NCI-H2196 (cell line): Measurements from ENCODE around the gene CUBN.

Experiments
- DNase-seq: peaks from one replicate; lab custom pipeline; 2025; ENCODE audit not compliant: unreplicated experiment; lab: John Stamatoyannopoulos, UW

Gene CUBN

DNA sequence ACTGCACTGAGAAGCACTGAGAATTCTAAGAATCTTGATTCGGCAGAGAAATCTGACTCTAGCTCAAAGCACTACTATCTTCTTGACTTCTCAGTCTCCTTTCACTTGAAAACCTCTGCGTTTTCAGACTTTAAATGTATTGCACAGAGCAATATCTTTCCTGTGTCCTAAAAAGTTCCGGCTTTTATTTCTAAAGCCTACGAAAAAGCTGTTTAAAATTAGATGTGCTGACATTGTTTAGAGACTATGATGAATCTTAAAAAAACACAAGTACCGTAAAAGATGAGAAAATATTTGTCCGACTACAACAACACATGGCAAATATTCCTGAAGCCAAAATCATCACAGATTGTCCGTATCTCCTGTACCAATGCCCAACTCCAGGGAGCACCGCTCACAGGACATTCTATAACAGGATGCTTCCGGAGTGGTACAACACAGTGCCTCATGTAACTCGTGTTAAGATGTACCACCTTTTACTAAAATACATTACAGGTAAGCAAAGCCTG is 136.9 kb downstream of the CUBN start:
- no peak for DNase-seq

DNA sequence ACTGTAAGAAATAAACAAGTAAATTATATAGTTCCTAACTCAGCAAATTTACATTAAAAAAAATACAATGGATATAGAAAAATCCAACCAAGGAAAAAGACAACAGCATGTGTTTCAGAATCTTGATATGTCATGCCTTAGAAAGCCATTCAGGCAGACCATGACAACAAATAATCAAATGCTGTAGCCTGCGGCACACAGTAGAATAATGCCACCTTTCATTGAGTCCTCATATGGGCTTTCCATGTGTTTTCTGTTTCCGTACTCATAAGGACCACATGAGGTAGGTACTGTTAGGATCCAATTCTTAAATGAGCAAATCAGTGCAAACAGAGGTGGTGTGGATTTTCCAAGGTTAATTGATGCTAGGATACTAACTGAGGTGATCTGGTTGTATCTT is 138.6 kb downstream of the CUBN start:
- no peak for DNase-seq

DNA sequence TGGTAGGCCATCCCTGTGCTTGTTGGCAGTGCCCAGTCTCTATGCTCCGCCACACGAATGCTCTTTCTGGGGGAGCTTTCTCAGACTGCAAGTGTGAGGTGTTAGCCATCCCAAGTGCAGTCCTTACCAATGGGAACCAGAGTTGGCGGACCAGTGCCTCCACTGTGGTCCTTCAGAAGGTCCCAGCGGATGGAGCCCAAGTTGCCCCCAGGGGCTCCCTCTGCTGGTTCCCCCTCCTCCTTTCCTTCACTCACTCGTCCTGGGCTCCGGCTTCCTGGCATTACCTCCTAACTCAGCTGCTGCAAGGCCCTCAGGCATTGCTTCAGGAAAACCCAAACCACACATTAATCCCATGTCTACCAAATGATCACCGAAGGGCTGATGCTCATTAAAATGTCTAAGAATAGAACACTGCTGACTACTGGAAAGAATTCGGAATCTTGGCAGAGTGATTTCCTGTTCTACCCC is 139.8 kb downstream of the CUBN start:
- DNase-seq: no peak

DNA sequence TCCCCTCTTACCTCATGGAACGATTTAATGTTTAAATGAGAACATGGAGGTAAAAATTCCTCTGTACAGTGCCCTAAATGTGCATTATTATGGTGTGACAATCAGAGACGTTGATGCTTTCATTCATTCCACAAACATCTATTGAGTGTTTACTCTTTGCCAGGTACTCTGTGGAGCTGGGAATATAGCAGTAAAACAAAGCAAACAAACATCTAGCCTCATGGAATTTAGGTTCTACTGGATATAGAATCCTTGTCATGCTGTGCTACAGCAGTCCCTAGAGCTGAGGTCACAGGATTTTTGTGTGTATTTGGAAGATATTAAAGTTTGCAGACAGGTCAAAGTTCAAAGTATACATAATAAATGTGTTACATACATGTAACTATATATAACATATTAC is 140.7 kb downstream of the CUBN start:
- no peak for DNase-seq

DNA sequence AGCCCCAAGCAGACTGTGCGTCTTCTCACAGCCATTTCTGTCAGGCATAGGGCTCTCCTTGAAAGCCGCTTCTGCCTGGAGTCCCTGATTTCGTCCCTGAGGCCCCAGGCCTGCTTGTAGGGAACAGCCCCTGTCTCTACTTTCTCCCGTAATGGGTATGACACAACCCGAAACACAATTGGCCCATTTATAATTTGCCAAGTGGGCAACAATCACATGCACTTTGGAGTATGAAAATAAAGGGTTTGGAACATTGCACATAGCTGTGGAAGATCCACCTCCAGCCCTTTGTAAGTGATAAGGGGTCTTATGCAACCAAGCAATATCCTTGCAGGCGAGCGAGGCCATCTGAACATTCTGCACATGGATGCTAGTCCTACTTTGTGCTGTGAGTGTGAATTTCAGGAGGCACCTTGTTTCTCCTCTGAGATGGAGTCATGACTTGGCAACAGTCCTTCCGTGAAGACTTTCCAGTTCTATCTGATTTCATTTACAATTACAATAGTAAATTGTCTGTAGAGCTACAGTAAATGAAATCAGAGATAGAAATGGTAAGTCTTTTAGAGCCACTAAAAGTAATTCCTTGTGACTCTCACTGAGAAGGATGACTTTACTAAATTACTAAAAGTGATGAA is 141.5 kb downstream of the CUBN start:
- DNase-seq: no peak

DNA sequence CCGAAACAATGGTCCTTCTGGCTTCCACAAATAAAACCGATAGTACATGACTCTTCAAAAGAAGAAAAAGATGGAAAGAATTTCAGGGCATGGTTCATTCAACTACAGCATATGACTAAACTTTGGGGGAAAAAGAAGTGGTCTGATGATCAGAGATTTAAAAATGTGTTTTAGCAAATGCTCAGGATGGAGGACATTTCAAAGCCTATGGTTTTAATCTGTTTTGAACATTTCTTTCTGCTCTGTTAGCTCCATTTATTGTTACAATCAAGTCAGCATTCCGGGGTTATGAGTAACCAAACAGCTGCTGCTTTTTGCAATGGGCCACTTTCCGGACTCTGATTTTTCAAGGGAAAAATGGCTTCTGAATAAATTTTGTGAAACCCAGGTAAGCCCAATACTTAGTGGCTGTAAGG is 142.4 kb downstream of the CUBN start:
- DNase-seq: no peak

DNA sequence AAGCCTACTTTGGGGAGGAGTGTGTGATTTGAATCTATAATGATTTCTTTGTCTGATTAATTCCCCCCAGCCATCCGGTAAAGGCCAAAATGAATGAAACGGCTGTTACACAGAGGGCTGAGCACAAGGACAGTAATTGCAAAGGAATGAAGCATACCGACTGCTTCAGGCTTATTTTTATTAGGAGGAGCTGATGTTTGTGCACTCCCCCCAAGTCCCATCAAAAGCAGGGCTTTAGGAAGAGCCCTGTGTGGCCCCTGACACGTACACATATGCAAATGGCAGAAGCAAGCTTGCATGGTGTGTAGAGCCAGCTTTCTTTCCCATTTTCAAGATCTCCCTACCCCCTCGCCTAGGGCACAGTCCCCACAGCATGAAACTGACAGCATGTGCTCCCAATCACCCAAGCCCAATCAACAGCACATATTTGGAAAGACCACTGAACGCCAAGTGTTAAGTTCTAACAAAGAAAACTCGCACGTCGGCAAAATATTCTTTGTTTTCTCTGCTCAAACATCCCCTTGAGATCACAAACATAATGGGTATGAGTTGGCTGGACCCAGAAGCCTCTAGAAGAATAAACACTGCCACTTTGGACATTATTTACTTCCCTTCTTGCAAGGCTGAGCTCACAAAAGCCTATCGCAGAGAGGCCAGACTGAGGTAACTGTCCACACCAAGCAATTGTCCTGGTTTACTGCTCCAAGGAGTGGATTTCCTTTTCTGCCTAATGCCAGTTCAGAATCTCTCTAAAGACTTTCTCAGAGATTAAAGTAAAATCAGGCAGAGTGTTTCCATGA is 143.0 kb downstream of the CUBN start:
- no peak for DNase-seq

DNA sequence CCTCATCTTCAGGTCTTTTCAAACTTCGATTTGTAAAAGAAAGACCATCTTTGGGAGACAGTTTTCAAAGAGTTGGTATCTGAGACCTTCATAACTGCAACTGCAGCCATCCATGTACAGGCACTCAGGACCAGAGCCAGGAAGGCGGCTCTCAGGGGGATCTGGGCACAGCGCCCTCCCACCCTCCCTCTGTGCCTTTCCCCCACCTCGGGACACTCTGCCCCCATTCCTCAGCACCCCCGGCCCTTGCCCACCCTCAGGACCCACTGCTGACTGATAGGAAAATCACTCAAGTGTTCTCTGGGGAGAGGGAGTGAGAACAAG is 143.6 kb downstream of the CUBN start:
- no peak for DNase-seq

DNA sequence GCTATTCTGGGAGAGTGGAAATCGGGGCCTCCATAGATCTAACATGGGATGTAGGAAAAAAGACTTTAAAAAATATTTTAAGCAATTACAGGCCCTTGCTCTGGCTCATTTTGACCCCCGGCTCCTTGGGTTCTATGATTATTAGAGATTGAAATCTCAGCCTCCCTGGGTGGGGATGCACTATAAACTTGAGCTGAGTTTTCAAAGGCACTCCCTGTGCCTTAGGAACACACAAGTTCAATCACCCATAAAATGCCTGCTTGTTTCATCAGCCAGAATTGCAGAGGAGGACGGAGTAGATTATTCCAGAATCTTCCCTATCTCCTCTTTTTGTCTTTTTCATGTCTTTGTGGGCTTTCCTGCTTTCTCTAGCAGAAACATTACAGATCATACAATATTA is 145.4 kb downstream of the CUBN start:
- no peak for DNase-seq

DNA sequence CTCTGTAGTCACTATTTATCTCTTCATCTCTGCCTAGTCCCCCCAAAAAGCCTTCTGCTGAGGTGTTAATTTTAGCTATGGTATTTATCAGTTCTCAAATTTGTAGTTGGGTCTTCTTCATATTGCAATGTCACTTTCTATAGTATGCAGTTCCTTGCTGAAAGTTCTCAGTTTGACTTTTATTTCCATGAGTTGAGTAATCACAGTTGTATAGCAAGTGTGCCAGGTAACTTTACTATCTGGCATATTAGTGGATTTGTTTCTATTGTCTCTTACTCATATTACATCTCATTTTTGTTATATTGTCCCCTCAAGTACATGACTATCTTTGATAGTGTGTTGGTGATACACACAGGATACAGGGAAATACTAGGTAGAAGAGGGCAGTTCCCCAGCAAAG is 152.8 kb downstream of the CUBN start:
- DNase-seq: no peak

DNA sequence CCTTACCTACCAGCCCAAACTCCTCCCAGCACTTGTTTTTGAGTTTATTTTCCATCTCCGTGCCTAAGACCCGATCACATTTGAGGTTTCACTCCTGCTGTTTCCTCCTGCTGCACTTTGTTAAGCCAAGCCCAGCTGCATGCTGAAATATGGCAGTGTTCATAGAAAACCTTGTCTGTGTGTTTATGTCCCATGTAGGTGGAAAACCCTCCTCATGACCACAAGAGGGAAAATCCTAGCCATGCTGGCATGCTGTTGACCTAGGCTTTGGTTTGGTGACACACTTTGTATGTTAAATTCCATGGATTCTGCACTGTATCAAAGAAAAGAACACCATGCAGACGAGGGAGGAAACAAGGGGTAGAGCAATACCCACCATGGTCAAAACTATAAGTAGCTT is 154.4 kb downstream of the CUBN start:
- no peak for DNase-seq

DNA sequence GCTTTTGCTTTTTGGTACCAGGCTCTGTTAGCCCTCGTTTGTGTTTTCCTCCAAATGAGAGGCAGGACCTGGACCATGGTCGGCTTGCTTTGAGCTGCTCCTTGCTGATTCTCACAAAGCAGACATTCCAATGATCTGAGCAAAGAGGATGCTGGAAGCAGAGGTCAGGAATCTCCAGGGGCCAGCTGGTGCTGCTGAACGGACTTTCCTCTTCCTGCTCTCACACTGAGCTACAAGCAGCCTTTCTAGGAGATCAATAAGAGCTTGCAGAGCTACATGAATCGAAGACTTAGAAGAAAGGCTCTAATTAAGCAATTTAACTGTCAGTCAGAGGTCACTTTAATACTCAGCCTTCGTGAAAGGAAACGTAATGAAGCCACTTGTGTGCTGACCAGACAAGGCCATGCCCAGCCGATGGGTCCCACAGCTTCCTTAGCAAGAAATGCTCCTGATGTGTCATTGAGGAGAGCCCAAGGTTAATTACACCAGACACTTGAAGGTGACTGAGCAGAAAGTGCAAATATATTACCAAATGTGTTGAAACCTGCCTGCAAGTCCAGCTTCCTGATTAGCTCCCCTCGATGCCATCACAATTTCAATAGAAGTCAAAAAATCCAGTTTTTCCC is 161.1 kb downstream of the CUBN start:
- no peak for DNase-seq

DNA sequence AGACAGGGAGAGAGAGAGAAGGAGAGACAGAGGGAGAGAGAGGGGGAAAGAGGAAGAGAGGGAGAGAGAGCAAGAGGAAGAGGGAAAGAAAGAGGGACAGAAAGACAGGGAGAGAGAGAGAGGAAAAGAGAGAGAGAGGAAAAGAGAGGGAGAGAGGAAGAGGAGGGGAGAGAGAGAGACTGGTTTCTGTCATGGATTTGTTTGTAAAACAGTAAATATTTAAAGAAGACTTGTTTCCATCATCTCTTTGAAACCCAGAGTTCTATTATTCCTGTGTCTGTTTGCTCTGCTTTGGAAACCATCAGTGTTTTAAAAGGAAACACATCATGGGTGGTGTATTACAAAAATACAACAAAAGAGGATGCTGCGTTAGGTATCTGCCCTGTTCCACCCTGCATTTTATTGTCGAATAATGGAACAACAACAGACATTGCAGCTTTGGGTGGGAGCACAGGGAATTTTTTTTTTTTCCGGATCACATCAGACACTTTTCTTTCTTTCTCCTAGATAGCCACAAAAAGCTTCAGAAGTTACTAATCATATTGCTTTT is 161.7 kb downstream of the CUBN start:
- no peak for DNase-seq

DNA sequence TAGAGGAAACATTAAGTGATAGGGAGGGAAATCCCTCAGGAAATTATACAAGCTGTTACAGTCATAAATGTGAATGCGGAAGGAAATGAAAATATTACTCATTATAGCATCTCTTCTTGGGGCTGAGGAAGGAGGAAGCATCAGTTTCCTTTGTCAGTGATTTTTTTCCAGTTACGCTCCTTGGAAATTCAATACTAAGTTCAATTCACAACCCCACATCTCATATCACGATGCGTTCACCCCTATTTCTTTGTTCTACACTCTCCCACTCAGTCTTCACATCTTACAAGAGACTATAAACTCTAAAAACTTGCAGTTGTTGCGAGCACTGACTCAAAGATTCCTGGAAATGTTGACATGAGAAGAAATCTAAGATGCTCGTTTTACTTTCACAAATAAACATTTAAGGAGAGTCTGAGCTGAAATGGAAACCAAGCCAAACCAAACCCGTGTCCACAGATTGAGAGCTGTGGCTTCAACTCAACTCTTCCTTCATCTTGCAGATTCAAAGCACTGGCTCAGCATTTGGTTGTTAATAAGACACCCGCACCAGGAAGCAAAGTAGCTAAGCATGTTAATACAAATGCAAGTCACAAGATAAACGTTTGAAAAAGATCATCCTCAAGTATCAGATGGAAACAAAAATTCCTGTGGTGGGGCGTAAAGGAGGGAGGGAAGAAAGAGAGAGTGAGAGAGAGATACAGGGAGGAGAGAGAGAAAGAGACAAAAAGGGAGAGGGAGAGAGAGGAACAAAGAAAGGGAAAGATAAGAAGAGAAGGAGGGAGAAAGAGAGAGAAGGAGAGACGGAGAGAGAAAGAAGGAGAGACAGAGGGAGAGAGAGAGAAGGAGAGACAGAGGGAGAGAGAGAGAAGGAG is 162.4 kb downstream of the CUBN start:
- DNase-seq: no peak

DNA sequence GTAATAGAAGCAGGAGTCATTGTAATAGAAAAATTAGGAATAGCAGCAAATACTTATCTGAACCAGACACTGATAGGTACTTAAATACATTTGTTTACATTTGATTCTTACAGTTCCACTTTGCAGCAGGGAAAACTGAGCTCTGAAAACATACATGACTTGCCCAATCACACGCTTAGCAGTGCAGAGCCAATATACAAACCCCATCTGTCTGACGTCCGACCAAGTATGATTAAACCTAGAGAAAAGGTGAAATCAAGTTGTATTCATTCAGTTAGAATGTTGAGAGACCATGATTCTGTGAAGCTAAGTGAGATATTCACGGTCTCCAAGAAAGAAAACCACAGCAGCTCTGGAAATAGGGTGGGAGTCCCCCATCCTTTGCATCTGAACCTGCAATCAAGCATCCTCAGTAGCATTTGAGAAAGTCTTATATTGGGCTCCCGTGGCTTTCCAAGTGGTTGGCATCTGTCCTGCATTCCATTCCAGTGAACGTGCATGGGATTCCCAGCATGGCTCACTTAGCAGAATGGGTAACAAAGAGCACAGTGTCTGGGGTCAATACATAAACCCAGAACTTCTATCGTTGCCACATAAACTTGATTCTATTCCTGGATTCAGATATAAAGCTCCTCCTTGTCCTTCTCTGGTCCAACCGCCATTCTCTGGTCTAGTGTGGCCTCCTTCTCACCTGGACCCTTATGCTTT is 163.7 kb downstream of the CUBN start:
- DNase-seq: no peak

DNA sequence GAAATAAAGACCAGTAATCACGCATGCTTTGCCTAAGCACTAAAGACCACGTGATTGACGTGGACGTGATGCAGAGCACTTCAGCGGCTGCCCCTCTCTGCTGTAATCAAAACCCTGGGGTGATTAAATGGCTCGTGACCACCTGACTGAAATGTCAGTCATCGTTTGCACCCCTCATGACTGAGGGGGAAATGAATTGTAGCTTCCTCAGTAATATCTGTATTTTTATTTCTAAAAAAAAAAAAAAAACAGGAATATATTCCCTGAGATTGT is 164.3 kb downstream of the CUBN start:
- no peak for DNase-seq

DNA sequence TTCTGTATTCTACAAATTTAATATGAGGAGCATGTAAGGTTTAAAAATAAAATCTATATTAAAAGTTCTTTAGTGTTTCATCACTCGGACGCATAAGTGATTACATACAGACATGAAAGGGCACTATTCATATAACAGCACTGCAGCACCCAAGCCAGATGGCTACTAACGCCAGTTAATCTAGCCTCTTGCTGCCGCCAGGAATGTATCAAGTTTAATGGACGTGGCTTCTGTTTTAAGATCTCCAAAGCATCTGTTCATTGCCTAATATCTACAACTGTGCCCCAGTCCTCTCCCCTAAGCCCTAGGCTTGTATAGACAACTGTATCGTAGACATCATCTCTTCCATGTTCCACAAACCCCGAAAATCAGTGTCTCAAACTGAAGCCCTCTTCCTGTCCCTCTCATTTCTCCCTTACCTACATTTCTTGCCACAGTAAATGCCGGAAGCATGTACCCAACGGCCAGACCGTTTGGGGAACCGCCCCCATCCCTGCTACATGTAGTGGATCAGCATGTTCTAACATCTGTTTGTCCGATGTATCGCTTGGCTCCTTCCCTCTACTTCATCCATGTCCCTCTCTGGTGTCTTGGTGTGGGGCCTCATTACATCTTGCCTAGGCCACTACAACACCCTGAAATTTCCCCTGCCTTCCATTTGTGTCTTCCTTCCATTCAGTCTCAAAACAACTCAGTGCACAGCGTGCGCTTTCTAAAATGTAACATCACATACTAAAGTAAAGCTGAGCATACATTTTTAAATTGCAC is 164.9 kb downstream of the CUBN start:
- DNase-seq: no peak

DNA sequence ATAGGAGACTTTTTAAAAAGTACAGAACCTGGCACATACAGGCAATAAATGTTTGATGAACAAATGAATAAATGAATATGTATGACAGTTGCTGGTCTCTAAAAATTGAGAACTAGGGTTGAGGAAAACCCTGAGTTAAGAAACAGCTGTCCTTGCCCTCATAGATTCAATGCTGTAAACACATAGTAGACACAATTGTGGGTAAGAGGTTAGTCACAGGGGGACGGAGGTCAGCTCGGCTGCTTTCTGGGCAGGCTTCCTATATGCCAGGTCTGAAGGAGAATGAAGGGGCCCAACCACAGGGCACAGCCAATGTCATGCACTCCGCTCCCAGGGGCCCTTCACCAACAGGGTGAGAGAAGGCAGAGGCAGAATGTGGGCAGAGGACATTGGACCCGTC is 169.1 kb downstream of the CUBN start:
- DNase-seq: no peak

DNA sequence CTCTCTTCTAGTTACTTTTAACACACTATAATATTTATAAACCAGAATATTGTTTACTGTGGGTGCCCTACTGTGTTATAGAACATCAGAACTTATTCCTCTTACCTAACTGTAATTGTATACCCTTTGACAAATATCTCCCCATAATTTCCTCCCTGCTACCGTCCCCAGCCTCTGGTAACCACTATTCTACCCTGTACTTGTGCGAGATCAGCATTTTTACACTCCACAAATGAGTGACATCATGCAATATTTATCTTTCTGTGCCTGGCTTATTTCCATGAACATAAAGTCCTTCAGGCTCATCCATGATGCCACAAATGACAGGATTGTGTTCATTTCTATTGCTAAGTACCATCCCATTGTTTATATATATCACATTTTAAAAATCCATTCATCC is 172.6 kb downstream of the CUBN start:
- DNase-seq: no peak
